GM21528 (cell line): Measurements from ENCODE around the gene CCDC6.
"Not testable (repeated sequence)": the region's sequence is repeated elsewhere in the genome, so short reads cannot be mapped to it uniquely, and the experiment has no call there.

Experiments used
- ATAC-seq: cut with Tn5 transposase; IDR thresholded peaks from one replicate; pipeline ENCODE4 v1.9.1; 2021; ENCODE audit warnings: mild to moderate bottlenecking, moderate library complexity; ENCODE audit not compliant: unreplicated experiment, low FRiP score

CCDC6 gene

DNA sequence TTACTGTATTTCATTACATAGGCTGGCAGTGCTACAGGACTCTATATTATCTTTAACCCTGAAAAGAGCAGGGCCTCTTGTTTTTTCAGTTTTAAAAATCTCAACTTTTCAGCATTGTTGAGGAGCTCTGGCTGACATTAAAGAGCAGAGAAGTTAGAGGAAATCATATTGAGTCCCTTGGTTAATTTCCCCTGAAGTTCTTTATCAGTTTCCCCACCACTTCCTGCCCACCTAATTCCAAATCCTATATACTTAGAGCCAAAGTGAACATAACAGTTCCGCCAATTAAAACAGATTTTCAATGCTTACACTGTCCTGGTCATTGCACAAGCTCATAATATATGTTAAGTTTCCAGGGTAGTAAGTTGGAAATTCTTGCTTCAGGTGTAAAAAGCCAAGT lies 87.1 kb downstream of the CCDC6 start:
- ATAC-seq = no peak

DNA sequence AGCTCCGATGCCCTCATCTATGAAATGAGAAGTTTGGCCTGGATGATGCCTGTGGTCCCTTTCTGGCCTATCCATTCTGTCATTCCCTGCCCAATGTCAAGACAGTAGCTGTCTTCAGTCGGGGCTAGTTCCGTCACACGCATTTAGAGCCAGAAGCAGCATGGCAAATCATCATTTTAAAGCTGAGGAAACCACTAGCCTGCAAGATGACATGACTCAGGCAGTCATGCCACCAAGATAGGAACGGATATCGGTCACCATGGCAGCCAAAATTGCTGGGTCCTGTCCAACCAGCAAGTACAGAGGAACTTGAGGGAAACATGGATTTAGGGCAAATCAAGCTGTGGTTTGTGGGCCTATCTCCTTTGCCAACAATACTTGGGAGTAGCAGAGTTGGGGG lies 88.6 kb downstream of the CCDC6 start:
- no peak for ATAC-seq

- ATAC-seq = no peak
Observed at GRCh38 chr10:59814878-59815277, 91.5 kb downstream of the CCDC6 start.

DNA sequence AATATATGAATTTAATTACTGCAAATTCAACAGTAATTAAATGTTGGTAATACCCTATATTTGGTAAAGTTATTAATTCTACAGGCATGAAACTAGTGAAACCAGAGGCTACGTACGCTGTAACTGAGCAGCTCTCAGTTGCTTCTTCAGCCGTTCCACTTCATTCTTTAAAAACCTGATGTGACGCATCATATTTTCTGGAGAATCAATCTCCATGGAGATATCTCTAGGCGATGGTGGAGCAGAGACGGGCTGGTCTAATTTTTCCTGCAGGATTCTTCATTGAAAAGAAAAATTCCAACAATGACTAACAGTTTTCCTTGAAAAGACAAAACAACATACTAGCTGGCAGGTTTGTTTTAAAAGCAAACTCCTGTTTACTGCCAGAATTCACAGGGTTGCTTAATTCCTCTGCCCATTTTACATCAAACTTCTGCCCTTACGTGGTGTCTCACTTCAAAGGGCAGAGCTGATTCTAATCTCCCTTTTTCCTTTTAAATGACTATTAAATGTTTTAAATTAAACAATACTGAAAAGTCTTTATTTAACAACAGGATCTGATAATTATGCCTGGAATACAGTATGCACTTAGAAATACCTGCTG lies 93.7 kb downstream of the CCDC6 start:
- no peak for ATAC-seq

- no peak for ATAC-seq
Observed at GRCh38 chr10:59809644-59809974, 96.7 kb downstream of the CCDC6 start.

GRCh38 chr10:59808896-59809643 lies 97.3 kb downstream of the CCDC6 start:
- ATAC-seq = peak; percentile 97

- no peak for ATAC-seq
Observed at GRCh38 chr10:59807629-59808620, 98.4 kb downstream of the CCDC6 start.

DNA sequence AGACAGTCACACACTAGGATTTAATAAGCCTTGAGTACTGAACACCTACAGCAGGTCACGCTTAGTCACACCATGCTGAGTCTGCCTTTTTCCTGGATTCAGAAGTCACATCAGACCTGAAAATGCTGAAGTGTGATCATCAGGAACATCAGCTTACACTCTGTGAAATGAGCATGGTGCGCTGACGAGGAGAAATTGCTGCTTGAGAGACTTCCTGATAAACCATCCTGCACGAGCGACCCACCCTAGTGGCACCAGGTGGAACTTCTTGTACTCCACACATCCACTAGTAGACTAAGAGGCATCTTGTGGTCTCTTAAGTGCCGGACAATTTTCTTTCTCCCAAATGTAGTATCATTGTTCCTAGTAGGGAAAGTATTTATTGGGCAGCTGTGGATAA lies 101.3 kb downstream of the CCDC6 start:
- ATAC-seq = no peak

- ATAC-seq = no peak
Observed at GRCh38 chr10:59804220-59804619, 102.1 kb downstream of the CCDC6 start.

- no peak for ATAC-seq
Observed at GRCh38 chr10:59803714-59804113, 102.6 kb downstream of the CCDC6 start.

DNA sequence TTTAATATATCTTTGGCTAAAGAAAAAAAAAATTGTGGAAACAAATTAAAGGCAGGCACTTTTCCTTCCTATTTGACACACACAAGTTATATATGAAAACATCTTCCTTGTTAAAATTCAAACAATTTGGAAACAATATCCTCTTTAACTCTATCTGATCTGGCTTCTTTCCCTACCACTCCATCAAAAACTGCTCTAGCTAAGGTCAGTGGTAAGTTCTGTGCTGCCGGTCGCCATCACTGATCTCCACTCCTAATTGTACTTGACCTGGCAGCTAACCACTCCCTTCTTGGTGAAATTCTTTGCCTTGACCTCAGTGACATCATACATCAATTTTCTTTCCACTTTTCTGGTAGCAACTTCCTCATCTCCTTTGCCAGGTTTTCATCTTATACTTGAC lies 105.2 kb downstream of the CCDC6 start:
- no peak for ATAC-seq

GRCh38 chr10:59799421-59799820 lies 106.9 kb downstream of the CCDC6 start:
- ATAC-seq = no peak

GRCh38 chr10:59793919-59794318 lies 112.4 kb downstream of the CCDC6 start:
- no peak for ATAC-seq

DNA sequence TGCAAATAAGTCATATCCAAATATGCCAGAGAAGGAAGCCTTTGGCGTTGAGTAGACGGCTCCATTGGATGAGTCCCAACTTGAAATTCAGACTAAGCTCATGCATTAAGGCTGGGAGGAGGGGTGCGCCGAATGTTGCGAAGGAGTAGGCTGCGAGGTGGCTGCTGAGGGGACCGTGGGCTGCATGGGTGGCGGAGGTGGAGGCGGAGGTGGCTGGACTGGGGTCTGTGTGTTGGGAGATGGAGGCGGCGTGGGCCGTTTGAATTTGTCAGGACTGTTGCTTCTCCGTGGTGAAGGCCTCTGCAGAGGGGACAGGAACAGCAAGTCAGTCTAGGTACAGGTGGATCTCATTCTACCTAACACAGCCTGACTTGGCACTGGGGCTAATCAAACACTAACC lies 113.5 kb downstream of the CCDC6 start:
- no peak for ATAC-seq

GRCh38 chr10:59791601-59792000 lies 114.8 kb downstream of the CCDC6 start:
- ATAC-seq = no peak

- not testable (repeated sequence) for ATAC-seq
Observed at GRCh38 chr10:59790080-59790479, 116.3 kb downstream of the CCDC6 start.

- ATAC-seq = not testable (repeated sequence)
Observed at GRCh38 chr10:59788914-59789313, 117.4 kb downstream of the CCDC6 start.

DNA sequence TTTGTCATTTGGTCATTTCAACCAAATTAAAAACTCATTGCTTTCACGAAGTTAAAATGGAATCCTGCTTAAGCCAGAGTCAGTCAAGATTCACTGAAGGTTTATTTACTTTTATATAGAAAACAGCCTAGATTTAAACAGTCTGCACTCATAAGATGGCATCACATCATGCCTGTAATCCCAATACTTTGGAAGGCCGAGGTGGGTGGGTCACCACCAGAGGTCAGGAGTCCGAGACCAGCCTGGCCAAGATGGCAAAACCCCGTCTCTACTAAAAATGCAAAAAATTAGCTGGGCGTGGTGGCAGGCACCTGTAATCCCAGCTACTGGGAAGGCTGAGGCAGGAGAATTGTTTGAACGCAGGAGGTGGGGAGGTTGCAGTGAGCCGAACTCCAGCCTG lies 119.3 kb downstream of the CCDC6 start:
- ATAC-seq = not testable (repeated sequence)

GRCh38 chr10:59785476-59785875 lies 120.9 kb downstream of the CCDC6 start:
- not testable (repeated sequence) for ATAC-seq

GRCh38 chr10:59781511-59781910 lies 124.8 kb downstream of the CCDC6 start:
- ATAC-seq = no peak
